ENCODE results near the gene HOOK2. TPM values are rescaled to one million over a fixed set of nuclear protein-coding genes. Genes with fewer than 3 reads are reported as not detected.

The HOOK2 gene
- total RNA-seq, 1 donor from 2014 or later: 65.3 TPM

GRCh38 chr19:12783291-12783848 lies 8.0 kb upstream of the HOOK2 start:
- no peak for TF ChIP-seq CTCF (IDR thresholded peaks at IDR 0.05)
- DNase-seq: no peak
- intact Hi-C loops (cut with DNase I): no loop called here
- H3K27ac ChIP-seq: peak overlapping the region; percentile 100
- H3K27me3 ChIP-seq: no peaks in the 10 kb centered on the region
- H3K36me3 ChIP-seq: no peaks in the 10 kb centered on the region
- peaks cover 75% of the 10 kb centered on the region for H3K4me1 ChIP-seq
- ATAC-seq: no peak
- H3K4me3 ChIP-seq: peak overlapping the region; percentile 56
- no peaks in the 10 kb centered on the region for H3K9me3 ChIP-seq

DNA sequence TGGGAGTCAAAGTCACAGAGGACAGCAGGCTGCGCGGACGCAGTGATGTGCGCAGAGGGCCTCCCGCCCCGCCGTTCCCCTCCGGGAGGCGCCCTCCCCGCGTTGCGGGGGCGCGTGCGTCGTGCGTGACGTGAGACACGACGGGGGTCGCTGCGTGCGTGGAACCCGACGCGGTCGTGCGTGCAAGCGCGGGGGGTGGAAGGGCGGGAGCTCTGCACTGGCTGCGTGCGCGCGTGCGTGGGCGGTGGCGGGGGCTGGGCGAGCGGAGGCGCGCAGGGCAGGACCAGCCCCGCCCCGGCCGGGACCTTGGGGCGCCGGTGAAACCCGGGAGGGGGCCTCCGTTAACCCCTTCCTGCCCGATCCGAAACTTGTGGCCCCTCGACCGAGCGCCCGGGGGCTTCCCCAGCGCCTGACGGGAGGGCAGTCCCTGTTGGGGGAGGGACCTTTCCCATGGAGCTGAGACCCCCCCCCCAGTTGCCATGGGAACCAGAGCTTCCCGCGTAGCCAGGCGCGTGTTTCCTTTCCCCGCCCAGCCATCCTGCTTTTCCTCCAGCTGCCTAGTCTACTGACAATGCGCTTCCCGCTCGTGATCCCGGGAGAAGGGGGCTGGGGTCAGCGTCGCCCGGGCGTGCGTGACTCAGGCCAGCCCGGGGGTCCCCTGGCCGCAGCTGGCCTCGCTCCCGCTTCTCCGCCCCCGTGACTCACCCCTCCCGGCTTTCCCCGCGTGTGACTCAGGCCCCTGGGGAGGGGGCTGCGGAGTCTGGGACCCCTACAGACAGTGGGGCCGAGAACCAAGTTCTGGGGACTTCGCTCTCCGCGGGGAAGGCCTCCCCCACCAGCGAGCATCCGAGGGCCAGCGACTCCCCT lies 7.3 kb upstream of the HOOK2 start:
- TF ChIP-seq CTCF (IDR thresholded peaks at IDR 0.05): peak; percentile 20
- intact Hi-C loops (cut with DNase I): no loop called here
- peak overlapping the region; percentile 56 for H3K4me3 ChIP-seq
- DNase-seq: peak; percentile 96
- peak; percentile 67 for ATAC-seq
- H3K27ac ChIP-seq: peak overlapping the region; percentile 100
- peaks cover 68% of the 10 kb centered on the region for H3K4me1 ChIP-seq
- H3K36me3 ChIP-seq: no peaks in the 10 kb centered on the region
- no peaks in the 10 kb centered on the region for H3K9me3 ChIP-seq
- no peaks in the 10 kb centered on the region for H3K27me3 ChIP-seq

DNA sequence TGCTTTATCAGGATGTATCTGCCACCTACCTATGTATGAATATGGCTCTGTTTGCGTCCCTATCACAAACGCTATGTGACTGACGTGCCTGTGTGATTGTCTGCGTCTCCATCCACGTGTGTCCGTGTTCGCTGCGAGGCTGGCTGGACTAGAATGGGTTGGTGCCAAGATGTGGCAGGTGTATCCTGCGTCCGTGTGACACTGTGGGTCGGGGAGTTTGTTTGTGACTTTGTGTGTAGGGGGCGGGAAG lies 6.7 kb upstream of the HOOK2 start:
- H3K4me1 ChIP-seq: peaks cover 67% of the 10 kb centered on the region

GRCh38 chr19:12779162-12779993 lies 4.0 kb upstream of the HOOK2 start:
- no peak for TF ChIP-seq CTCF (IDR thresholded peaks at IDR 0.05)
- H3K4me3 ChIP-seq: peak overlapping the region; percentile 72
- DNase-seq (no peak), ATAC-seq (no peak)
- H3K9me3 ChIP-seq: no peaks in the 10 kb centered on the region
- intact Hi-C loops (cut with DNase I): no loop called here
- H3K4me1 ChIP-seq: peaks cover 41% of the 10 kb centered on the region
- no peaks in the 10 kb centered on the region for H3K36me3 ChIP-seq
- H3K27ac ChIP-seq: peak overlapping the region; percentile 93
- no peaks in the 10 kb centered on the region for H3K27me3 ChIP-seq

More for the DNA sequence above, 6.7 kb upstream of the HOOK2 start:
- H3K27ac ChIP-seq: peak overlapping the region; percentile 100
- no peaks in the 10 kb centered on the region for H3K9me3 ChIP-seq
- intact Hi-C loops (cut with DNase I): no loop called here
- peak overlapping the region; percentile 56 for H3K4me3 ChIP-seq
- H3K36me3 ChIP-seq: no peaks in the 10 kb centered on the region
- TF ChIP-seq CTCF (IDR thresholded peaks at IDR 0.05): no peak
- ATAC-seq (no peak), DNase-seq (no peak)
- no peaks in the 10 kb centered on the region for H3K27me3 ChIP-seq

DNA sequence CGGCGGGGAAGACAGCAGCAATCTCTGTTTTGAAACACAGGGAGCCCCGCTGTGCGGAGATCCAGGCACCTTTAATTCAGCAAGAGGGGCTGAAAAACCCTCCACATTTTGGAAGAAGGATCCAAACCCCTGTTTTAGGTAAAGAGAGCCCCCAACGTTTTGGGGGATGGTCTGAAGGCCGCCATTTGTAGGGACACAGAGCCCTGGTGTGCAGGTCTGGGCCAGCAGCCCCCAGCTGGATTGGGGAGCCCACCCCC lies 3.5 kb upstream of the HOOK2 start:
- Histone ChIP-seq H3K36me3 (no peaks in the 10 kb centered on the region), H3K9me3 (no peaks in the 10 kb centered on the region), H3K27ac (peak overlapping the region; percentile 93), H3K4me1 (peaks cover 36% of the 10 kb centered on the region), H3K4me3 (peak overlapping the region; percentile 72), H3K27me3 (no peaks in the 10 kb centered on the region)
- no peak for ATAC-seq
- no peak for DNase-seq
- no peak for TF ChIP-seq CTCF (IDR thresholded peaks at IDR 0.05)
- intact Hi-C loops (cut with DNase I): no loop called here
